Liver (tissue), 9 donors: ENCODE measurements around the gene FILIP1L. TPM values are rescaled to one million over a fixed set of nuclear protein-coding genes. Genes with fewer than 3 reads are reported as not detected.

Experiments used
- DNase-seq: peaks from one replicate; pipeline ENCODE4 v3.0.0-alpha.2; 2017; ENCODE audit warnings: low spot score
- H3K27ac ChIP-seq, 2 donors: one replicate each; pipeline ENCODE4 v1.7.0; 2013; ENCODE audit warnings: inconsistent platforms in 2 of 2, low read length in 2 of 2, control low read depth in 1 of 2, low read depth in 1 of 2, mild to moderate bottlenecking in 1 of 2
- H3K27me3 ChIP-seq, 4 donors: one replicate each; pipeline versions ENCODE4 v1.6.1 to v1.7.0; 2013; ENCODE audit warnings: low read length in 3 of 4, inconsistent platforms in 1 of 4, mild to moderate bottlenecking in 1 of 4, moderate library complexity in 1 of 4; ENCODE audit not compliant: control insufficient read depth in 4 of 4, insufficient read depth in 4 of 4
- H3K36me3 ChIP-seq, 4 donors: one replicate each; pipeline versions ENCODE4 v1.6.1 to v1.7.0; 2013; ENCODE audit warnings: low read length in 3 of 4, mild to moderate bottlenecking in 3 of 4, low read depth in 1 of 4, moderate library complexity in 1 of 4; ENCODE audit not compliant: control insufficient read depth in 4 of 4, insufficient read depth in 3 of 4
- H3K4me1 ChIP-seq, 4 donors: one replicate each; pipeline versions ENCODE4 v1.6.1 to v1.7.0; 2013; ENCODE audit warnings: low read length in 3 of 4, mild to moderate bottlenecking in 3 of 4, moderate library complexity in 1 of 4; ENCODE audit not compliant: control insufficient read depth in 4 of 4, insufficient read depth in 4 of 4
- H3K4me3 ChIP-seq, 3 donors: one replicate each; pipeline versions ENCODE4 v1.6.1 to v1.7.0; 2013; ENCODE audit warnings: low read length in 3 of 3, control low read depth in 1 of 3, low read depth in 1 of 3, mild to moderate bottlenecking in 1 of 3
- H3K9ac ChIP-seq, 2 donors: one replicate each; pipeline ENCODE4 v1.7.0; 2013; ENCODE audit warnings: low read length in 2 of 2, mild to moderate bottlenecking in 2 of 2, moderate library complexity in 2 of 2, control low read depth in 1 of 2, low read depth in 1 of 2
- H3K9me3 ChIP-seq, 4 donors: one replicate each; pipeline versions ENCODE4 v1.6.1 to v1.7.0; 2013; ENCODE audit warnings: low read length in 3 of 4; ENCODE audit not compliant: control insufficient read depth in 4 of 4
- ATF3 ChIP-seq: IDR thresholded peaks from 2 replicates; pipeline ENCODE4 v1.6.1; 2016; ENCODE audit warnings: antibody characterized with exemption
- CTCF ChIP-seq: fragments of 150-350 bp; IDR thresholded peaks from 2 replicates; pipeline ENCODE4 v1.5.1; 2017; ENCODE audit warnings: improper control_type of control experiment, low read depth, low read length; ENCODE audit not compliant: missing input control
- EGR1 ChIP-seq, 2 donors: IDR thresholded peaks; 2 replicates each; pipeline ENCODE4 v1.6.1; 2016 to 2018; ENCODE audit warnings: antibody characterized with exemption in 2 of 2, low read depth in 2 of 2
- FOXA1 ChIP-seq: IDR thresholded peaks from 2 replicates; pipeline ENCODE4 v1.6.1; 2016; ENCODE audit warnings: antibody characterized with exemption
- FOXA2 ChIP-seq: IDR thresholded peaks from 2 replicates; pipeline ENCODE4 v1.6.1; 2016; ENCODE audit warnings: antibody characterized with exemption
- GABPA ChIP-seq, 2 donors: IDR thresholded peaks in 1 of 2; conservative IDR thresholded peaks in 1 of 2; 2 replicates each; pipeline ENCODE4 v1.6.1; 2016; ENCODE audit warnings: antibody characterized with exemption in 2 of 2, mild to moderate bottlenecking in 1 of 2, moderate library complexity in 1 of 2
- HNF4A ChIP-seq, 2 donors: conservative IDR thresholded peaks; 2 replicates each; pipeline ENCODE4 v1.6.1; 2016; ENCODE audit warnings: antibody characterized with exemption in 2 of 2, mild to moderate bottlenecking in 2 of 2
- HNF4G ChIP-seq: IDR thresholded peaks from 2 replicates; pipeline ENCODE4 v1.6.1; 2016; ENCODE audit warnings: antibody characterized with exemption
- JUND ChIP-seq, 2 donors: IDR thresholded peaks; 2 replicates each; pipeline ENCODE4 v1.6.1; 2016; ENCODE audit warnings: antibody characterized with exemption in 2 of 2
- NR2F2 ChIP-seq: IDR thresholded peaks from 2 replicates; pipeline ENCODE4 v1.6.1; 2016; ENCODE audit warnings: antibody characterized with exemption
- RAD21 ChIP-seq, 2 donors: IDR thresholded peaks; 2 replicates each; pipeline ENCODE4 v1.6.1; 2016; ENCODE audit warnings: antibody characterized with exemption in 2 of 2, mild to moderate bottlenecking in 2 of 2
- REST ChIP-seq: IDR thresholded peaks from 2 replicates; pipeline ENCODE4 v1.6.1; 2016; ENCODE audit warnings: antibody characterized with exemption, mild to moderate bottlenecking
- RXRA ChIP-seq, 2 donors: IDR thresholded peaks; 2 replicates each; pipeline ENCODE4 v1.6.1; 2017 to 2018; ENCODE audit warnings: antibody characterized with exemption in 2 of 2, mild to moderate bottlenecking in 1 of 2
- TAF1 ChIP-seq: conservative IDR thresholded peaks from 2 replicates; pipeline ENCODE4 v1.6.1; 2016; ENCODE audit warnings: antibody characterized with exemption, mild to moderate bottlenecking
- ZBTB33 ChIP-seq: IDR thresholded peaks from 2 replicates; pipeline ENCODE4 v1.6.1; 2016; ENCODE audit warnings: antibody characterized with exemption
- WGBS: extraction: QIAGEN DNeasy Blood & Tissue Kit; methylation state at CpG from one replicate; pipeline ENCODE4 v1.1.7; 2013; 5-methylcytosine and 5-hydroxymethylcytosine counted together
- polyA plus RNA-seq, 2 donors: library from polyadenylated mRNA; stranded (reverse) in 1 of 2; unstranded in 1 of 2; fragments of 200-250 nt in 1 of 2; fragments of >200 nt in 1 of 2; fragmentation: Nextera tagmentation in 1 of 2; extraction: Ambion mirVana in 1 of 2; gene quantifications; one replicate each; pipeline versions ENCODE4 v1.2.1 to v1.2.3, GENCODE V29; 2013 to 2015
- total RNA-seq, 2 donors: library from RNA; depleted of rRNA; stranded (reverse); fragments of >200 nt; gene quantifications; one replicate each; pipeline ENCODE4 v1.2.3, GENCODE V29; 2014
- TF ChIP-seq, protein P1 (sequence below): IDR thresholded peaks from 2 replicates; pipeline ENCODE4 v1.6.1; 2016; ENCODE audit warnings: antibody characterized with exemption
- donor health status: healthy.
- donor health status: healthy.
- donor health status: healthy.
- donor health status: healthy.
- donor health status: healthy.

The FILIP1L gene
- total and polyA plus RNA-seq, 4 donors = 1.4 to 6.5 (median 1.9) TPM

DNA sequence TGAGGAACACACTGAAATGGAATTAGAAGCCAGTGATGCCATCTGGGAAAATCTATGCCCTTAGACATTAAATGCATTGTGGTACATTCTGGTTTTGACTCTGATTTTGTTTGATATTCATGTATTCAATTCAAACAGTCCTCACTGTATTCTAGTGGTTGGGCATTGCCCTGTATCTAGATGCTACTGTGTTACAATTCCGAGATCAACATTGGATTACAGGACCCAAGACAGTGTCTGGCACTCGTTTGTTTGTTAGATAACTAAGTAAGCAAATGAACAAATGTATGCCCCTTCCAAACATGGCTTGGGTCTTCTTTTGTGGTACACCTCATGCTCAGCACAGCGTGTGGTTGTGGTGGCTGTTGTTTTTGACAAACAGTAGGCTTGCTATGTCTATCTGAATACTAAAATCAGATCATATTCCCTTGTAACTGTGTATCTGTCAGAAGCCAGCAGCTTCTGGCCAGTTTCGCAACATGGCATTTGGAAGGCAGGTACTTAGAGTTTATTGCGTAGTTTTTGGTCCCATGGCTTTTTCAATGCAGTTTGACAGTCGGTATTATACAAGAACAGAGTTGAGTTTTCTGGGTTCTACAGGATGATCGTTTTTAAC is 5.7 kb downstream of the FILIP1L start (continued):
- no peak for TF ChIP-seq ZBTB33

- H3K27me3 ChIP-seq = no peaks in the 10 kb centered on the region
- DNase-seq = no peak
- no peaks in the 10 kb centered on the region for H3K9me3 ChIP-seq
- no peaks in the 10 kb centered on the region for H3K36me3 ChIP-seq
- H3K9ac ChIP-seq = no peak overlapping the region
- no peak overlapping the region for H3K27ac ChIP-seq
- peaks cover 7 to 34% (median 15%) of the 10 kb centered on the region in 4 donors for H3K4me1 ChIP-seq
- no peak overlapping the region for H3K4me3 ChIP-seq
- 73% methylated on average over 4 of the region's 4 CpGs for WGBS
- TF ChIP-seq JUND (IDR thresholded peaks at IDR 0.05) (no peak), FOXA2 (no peak), ZBTB33 (no peak)
These were observed 7.0 kb downstream of the FILIP1L start for GRCh38 chr3:100107221-100107814.

DNA sequence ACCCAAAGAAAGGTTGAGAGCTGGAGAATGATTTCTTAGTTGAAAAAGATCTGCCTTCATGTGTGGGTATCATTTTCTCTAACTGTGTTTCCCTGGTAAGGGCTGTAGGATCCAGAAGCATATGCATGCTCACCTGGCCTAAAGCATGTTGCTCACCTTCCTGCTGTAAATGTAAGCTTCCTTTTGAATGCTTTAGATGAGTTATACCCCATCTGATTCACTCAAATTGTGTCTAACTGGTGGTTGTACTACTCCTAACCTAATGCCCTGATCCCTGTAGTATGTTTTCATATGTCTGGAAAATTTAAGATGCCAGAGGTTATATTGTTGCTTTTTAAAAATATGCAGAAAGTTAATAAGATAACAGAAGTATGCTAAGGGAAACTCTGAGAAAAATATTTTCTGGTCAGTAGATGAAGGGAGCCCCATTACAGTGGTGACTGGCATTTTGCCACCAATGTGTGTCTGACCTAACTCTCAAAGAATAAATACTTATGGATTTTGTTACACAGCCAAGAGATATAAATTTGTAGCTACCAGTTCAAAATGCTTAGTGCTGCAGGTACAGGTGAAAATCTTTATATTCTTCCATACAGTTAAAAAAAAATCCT is 7.7 kb downstream of the FILIP1L start:
- DNase-seq = no peak
- H3K27me3 ChIP-seq = no peaks in the 10 kb centered on the region
- no peaks in the 10 kb centered on the region for H3K9me3 ChIP-seq
- no peak overlapping the region for H3K27ac ChIP-seq
- H3K9ac ChIP-seq = no peak overlapping the region
- TF ChIP-seq JUND (IDR thresholded peaks at IDR 0.05) = no peak
- TF ChIP-seq, protein P1, sequence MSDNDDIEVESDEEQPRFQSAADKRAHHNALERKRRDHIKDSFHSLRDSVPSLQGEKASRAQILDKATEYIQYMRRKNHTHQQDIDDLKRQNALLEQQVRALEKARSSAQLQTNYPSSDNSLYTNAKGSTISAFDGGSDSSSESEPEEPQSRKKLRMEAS = no peak
- no peak for TF ChIP-seq HNF4A (conservative IDR thresholded peaks at IDR 0.05)
- no peak for TF ChIP-seq NR2F2
- no peak for TF ChIP-seq ZBTB33
- no peak for TF ChIP-seq RXRA (IDR thresholded peaks at IDR 0.05)
- no peak for TF ChIP-seq HNF4G
- TF ChIP-seq ATF3 = no peak
- no peak for TF ChIP-seq CTCF
- TF ChIP-seq EGR1 (IDR thresholded peaks at IDR 0.05; ENCODE audit: low read depth in 2 of 2) = no peak
- no peak for TF ChIP-seq GABPA (IDR thresholded peaks at IDR 0.05 in 1 of 2, conservative IDR thresholded peaks at IDR 0.05 in 1 of 2)
- TF ChIP-seq TAF1 = no peak
- no peak for TF ChIP-seq FOXA1
- no peak for TF ChIP-seq RAD21 (IDR thresholded peaks at IDR 0.05)
- no peak for TF ChIP-seq REST
- no peaks in the 10 kb centered on the region for H3K36me3 ChIP-seq
- no peak overlapping the region for H3K4me3 ChIP-seq
- H3K4me1 ChIP-seq = peaks cover 7 to 34% (median 15%) of the 10 kb centered on the region in 4 donors
